ENCODE results near the gene BIN1.

BIN1 gene

GRCh38 chr2:127105656-127106456 lies 1.1 kb downstream of the BIN1 start:
- H3K4me3 ChIP-seq (ENCODE audit: low read depth, low read length) = peak overlapping the region; percentile 41

GRCh38 chr2:127104881-127105655 lies 1.9 kb downstream of the BIN1 start:
- H3K4me3 ChIP-seq (ENCODE audit: low read depth, low read length) = peak overlapping the region; percentile 41

- no peak overlapping the region for H3K4me3 ChIP-seq (ENCODE audit: low read depth, low read length)
Observed at GRCh38 chr2:127104166-127104660, 2.7 kb downstream of the BIN1 start.

- H3K4me3 ChIP-seq (ENCODE audit: low read depth, low read length) = no peak overlapping the region
Observed at GRCh38 chr2:127103243-127104165, 3.5 kb downstream of the BIN1 start.

GRCh38 chr2:127102521-127103242 lies 4.3 kb downstream of the BIN1 start:
- no peak overlapping the region for H3K4me3 ChIP-seq (ENCODE audit: low read depth, low read length)

GRCh38 chr2:127101756-127102477 lies 5.0 kb downstream of the BIN1 start:
- no peak overlapping the region for H3K4me3 ChIP-seq (ENCODE audit: low read depth, low read length)

GRCh38 chr2:127101048-127101611 lies 5.8 kb downstream of the BIN1 start:
- H3K4me3 ChIP-seq (ENCODE audit: low read depth, low read length) = no peak overlapping the region

- no peak overlapping the region for H3K4me3 ChIP-seq (ENCODE audit: low read depth, low read length)
Observed at GRCh38 chr2:127100251-127101047, 6.5 kb downstream of the BIN1 start.

- no peak overlapping the region for H3K4me3 ChIP-seq (ENCODE audit: low read depth, low read length)
Observed at GRCh38 chr2:127098711-127099110, 8.2 kb downstream of the BIN1 start.

- H3K4me3 ChIP-seq (ENCODE audit: low read depth, low read length) = no peak overlapping the region
Observed at GRCh38 chr2:127097841-127098651, 8.9 kb downstream of the BIN1 start.

GRCh38 chr2:127097471-127097765 lies 9.5 kb downstream of the BIN1 start:
- H3K4me3 ChIP-seq (ENCODE audit: low read depth, low read length) = no peak overlapping the region

- no peak overlapping the region for H3K4me3 ChIP-seq (ENCODE audit: low read depth, low read length)
Observed at GRCh38 chr2:127096718-127097470, 10.1 kb downstream of the BIN1 start.

GRCh38 chr2:127096280-127096679 lies 10.7 kb downstream of the BIN1 start:
- no peak overlapping the region for H3K4me3 ChIP-seq (ENCODE audit: low read depth, low read length)

- no peak overlapping the region for H3K4me3 ChIP-seq (ENCODE audit: low read depth, low read length)
Observed at GRCh38 chr2:127095784-127096183, 11.2 kb downstream of the BIN1 start.

GRCh38 chr2:127095367-127095641 lies 11.7 kb downstream of the BIN1 start:
- no peak overlapping the region for H3K4me3 ChIP-seq (ENCODE audit: low read depth, low read length)

- H3K4me3 ChIP-seq (ENCODE audit: low read depth, low read length) = no peak overlapping the region
Observed at GRCh38 chr2:127094509-127095366, 12.2 kb downstream of the BIN1 start.
